ENCODE measurements around the gene CDH23. TPM values are rescaled to one million over a fixed set of nuclear protein-coding genes. Genes with fewer than 3 reads are reported as not detected.

CDH23 gene
- total RNA-seq, 1 experiment from 2014 or later, result 0.03 TPM

GRCh38 chr10:71627956-71628355 lies 231.2 kb downstream of the CDH23 start:
- in situ Hi-C loops (cut with HindIII; ENCODE audit: low pct_unique_long_range_greater_than_20kb, low sequenced_read_pairs), result no loop called here
- DNase-seq (ENCODE audit: low read depth), result no peak

GRCh38 chr10:71629131-71629530 lies 232.4 kb downstream of the CDH23 start:
- in situ Hi-C loops (cut with HindIII; ENCODE audit: low pct_unique_long_range_greater_than_20kb, low sequenced_read_pairs), result no loop called here
- DNase-seq (ENCODE audit: low read depth), result no peak

GRCh38 chr10:71630168-71630567 lies 233.4 kb downstream of the CDH23 start:
- in situ Hi-C loops (cut with HindIII; ENCODE audit: low pct_unique_long_range_greater_than_20kb, low sequenced_read_pairs), result no loop called here
- DNase-seq (ENCODE audit: low read depth), result no peak

- no peak for DNase-seq (ENCODE audit: low read depth)
- in situ Hi-C loops (cut with HindIII; ENCODE audit: low pct_unique_long_range_greater_than_20kb, low sequenced_read_pairs), result no loop called here
Measured at GRCh38 chr10:71631007-71631861, 234.5 kb downstream of the CDH23 start.

GRCh38 chr10:71632200-71632820 lies 235.6 kb downstream of the CDH23 start:
- DNase-seq (ENCODE audit: low read depth), result no peak
- in situ Hi-C loops (cut with HindIII; ENCODE audit: low pct_unique_long_range_greater_than_20kb, low sequenced_read_pairs), result no loop called here

GRCh38 chr10:71632896-71633600 lies 236.3 kb downstream of the CDH23 start:
- in situ Hi-C loops (cut with HindIII; ENCODE audit: low pct_unique_long_range_greater_than_20kb, low sequenced_read_pairs), result no loop called here
- peak; percentile 15 for DNase-seq (ENCODE audit: low read depth)

- DNase-seq (ENCODE audit: low read depth), result no peak
- in situ Hi-C loops (cut with HindIII; ENCODE audit: low pct_unique_long_range_greater_than_20kb, low sequenced_read_pairs), result no loop called here
Measured at GRCh38 chr10:71633920-71634319, 237.2 kb downstream of the CDH23 start.

GRCh38 chr10:71634531-71635164 lies 237.9 kb downstream of the CDH23 start:
- in situ Hi-C loops (cut with HindIII; ENCODE audit: low pct_unique_long_range_greater_than_20kb, low sequenced_read_pairs), result no loop called here
- no peak for DNase-seq (ENCODE audit: low read depth)

- in situ Hi-C loops (cut with HindIII; ENCODE audit: low pct_unique_long_range_greater_than_20kb, low sequenced_read_pairs), result no loop called here
- no peak for DNase-seq (ENCODE audit: low read depth)
Measured at GRCh38 chr10:71635251-71635866, 238.6 kb downstream of the CDH23 start.

- in situ Hi-C loops (cut with HindIII; ENCODE audit: low pct_unique_long_range_greater_than_20kb, low sequenced_read_pairs), result no loop called here
- DNase-seq (ENCODE audit: low read depth), result no peak
Measured at GRCh38 chr10:71635867-71636266, 239.1 kb downstream of the CDH23 start.

GRCh38 chr10:71636588-71636987 lies 239.9 kb downstream of the CDH23 start:
- in situ Hi-C loops (cut with HindIII; ENCODE audit: low pct_unique_long_range_greater_than_20kb, low sequenced_read_pairs), result no loop called here

GRCh38 chr10:71637305-71637704 lies 240.6 kb downstream of the CDH23 start:
- in situ Hi-C loops (cut with HindIII; ENCODE audit: low pct_unique_long_range_greater_than_20kb, low sequenced_read_pairs), result no loop called here
- no peak for DNase-seq (ENCODE audit: low read depth)

More at GRCh38 chr10:71636588-71636987, 239.9 kb downstream of the CDH23 start:
- no peak for DNase-seq (ENCODE audit: low read depth)

GRCh38 chr10:71638064-71638821 lies 241.5 kb downstream of the CDH23 start:
- DNase-seq (ENCODE audit: low read depth), result no peak
- in situ Hi-C loops (cut with HindIII; ENCODE audit: low pct_unique_long_range_greater_than_20kb, low sequenced_read_pairs), result no loop called here

GRCh38 chr10:71638822-71639719 lies 242.4 kb downstream of the CDH23 start:
- no peak for DNase-seq (ENCODE audit: low read depth)
- in situ Hi-C loops (cut with HindIII; ENCODE audit: low pct_unique_long_range_greater_than_20kb, low sequenced_read_pairs), result no loop called here

GRCh38 chr10:71640607-71641006 lies 243.9 kb downstream of the CDH23 start:
- in situ Hi-C loops (cut with HindIII; ENCODE audit: low pct_unique_long_range_greater_than_20kb, low sequenced_read_pairs), result no loop called here
- DNase-seq (ENCODE audit: low read depth), result no peak

- DNase-seq (ENCODE audit: low read depth), result no peak
- in situ Hi-C loops (cut with HindIII; ENCODE audit: low pct_unique_long_range_greater_than_20kb, low sequenced_read_pairs), result no loop called here
Measured at GRCh38 chr10:71641449-71641848, 244.7 kb downstream of the CDH23 start.

- no peak for DNase-seq (ENCODE audit: low read depth)
- in situ Hi-C loops (cut with HindIII; ENCODE audit: low pct_unique_long_range_greater_than_20kb, low sequenced_read_pairs), result no loop called here
Measured at GRCh38 chr10:71641986-71642385, 245.3 kb downstream of the CDH23 start.

Measured in Caki2 (cell line).